ENCODE data around the gene MYF5.
A peak's percentile ranks its signal among the peaks of the same experiment; 100 is the strongest.

The MYF5 gene

GRCh38 chr12:80707126-80707829, 9.4 kb upstream of the MYF5 start, which contains the start of gene MYF6:
Gene MYF6, plus strand, starts transcription at chr12:80707634. Its CDS starts 86 bp downstream, at chr12:80707720.
- FAIRE-seq (no peak), DNase-seq (ENCODE audit: insufficient read length, low spot score) (no peak)

GRCh38 chr12:80707830-80708258, 8.9 kb upstream of the MYF5 start:
- DNase-seq (ENCODE audit: insufficient read length, low spot score) (no peak), FAIRE-seq (no peak)

GRCh38 chr12:80708259-80708974, 8.3 kb upstream of the MYF5 start:
- FAIRE-seq: no peak
- DNase-seq (ENCODE audit: insufficient read length, low spot score): no peak

GRCh38 chr12:80708975-80709328, 7.8 kb upstream of the MYF5 start:
- DNase-seq (ENCODE audit: insufficient read length, low spot score): no peak

GRCh38 chr12:80709811-80710726, 6.6 kb upstream of the MYF5 start:
- FAIRE-seq: peak; percentile 57
- DNase-seq (ENCODE audit: insufficient read length, low spot score): no peak

More at GRCh38 chr12:80708975-80709328, 7.8 kb upstream of the MYF5 start:
- no peak for FAIRE-seq

- DNase-seq (ENCODE audit: insufficient read length, low spot score) (no peak), FAIRE-seq (no peak)
Measured at GRCh38 chr12:80710727-80711449, 5.8 kb upstream of the MYF5 start.

GRCh38 chr12:80711866-80712265, 4.8 kb upstream of the MYF5 start:
- no peak for DNase-seq (ENCODE audit: insufficient read length, low spot score)
- FAIRE-seq: no peak

- no peak for DNase-seq (ENCODE audit: insufficient read length, low spot score)
- FAIRE-seq: no peak
Measured at GRCh38 chr12:80712866-80713265, 3.8 kb upstream of the MYF5 start.

- FAIRE-seq (no peak), DNase-seq (ENCODE audit: insufficient read length, low spot score) (no peak)
Measured at GRCh38 chr12:80713419-80713818, 3.3 kb upstream of the MYF5 start.

- no peak for FAIRE-seq
- no peak for DNase-seq (ENCODE audit: insufficient read length, low spot score)
Measured at GRCh38 chr12:80714055-80714454, 2.7 kb upstream of the MYF5 start.

- no peak for FAIRE-seq
- DNase-seq (ENCODE audit: insufficient read length, low spot score): no peak
Measured at GRCh38 chr12:80714846-80715245, 1.9 kb upstream of the MYF5 start.

- no peak for DNase-seq (ENCODE audit: insufficient read length, low spot score)
Measured at GRCh38 chr12:80715713-80716249, 931 bp upstream of the MYF5 start.

GRCh38 chr12:80717856-80718255, 1.1 kb downstream of the MYF5 start:
- DNase-seq (ENCODE audit: insufficient read length, low spot score) (no peak), FAIRE-seq (no peak)

More at GRCh38 chr12:80715713-80716249, 931 bp upstream of the MYF5 start:
- FAIRE-seq: no peak

GRCh38 chr12:80720516-80720915, 3.8 kb downstream of the MYF5 start:
- FAIRE-seq: no peak
- no peak for DNase-seq (ENCODE audit: insufficient read length, low spot score)

GRCh38 chr12:80721326-80721725, 4.6 kb downstream of the MYF5 start:
- no peak for FAIRE-seq
- no peak for DNase-seq (ENCODE audit: insufficient read length, low spot score)

- no peak for FAIRE-seq
- DNase-seq (ENCODE audit: insufficient read length, low spot score): no peak
Measured at GRCh38 chr12:80745851-80746505, 29.3 kb downstream of the MYF5 start.

- DNase-seq (ENCODE audit: insufficient read length, low spot score) (no peak), FAIRE-seq (no peak)
Measured at GRCh38 chr12:80747800-80748199, 31.1 kb downstream of the MYF5 start.

- no peak for DNase-seq (ENCODE audit: insufficient read length, low spot score)
- FAIRE-seq: no peak
Measured at GRCh38 chr12:80749456-80749855, 32.7 kb downstream of the MYF5 start.

- DNase-seq (ENCODE audit: insufficient read length, low spot score) (no peak), FAIRE-seq (no peak)
Measured at GRCh38 chr12:80752464-80752863, 35.8 kb downstream of the MYF5 start.

- DNase-seq (ENCODE audit: insufficient read length, low spot score) (no peak), FAIRE-seq (no peak)
Measured at GRCh38 chr12:80754274-80754673, 37.6 kb downstream of the MYF5 start.

Measured in GM19239 (cell line).